GM19324 (cell line): ENCODE results near the gene TDRD15.
"Not testable (repeated sequence)": the region's sequence is repeated elsewhere in the genome, so short reads cannot be mapped to it uniquely, and the experiment has no call there.

ENCODE experiments used
- ATAC-seq: cut with Tn5 transposase; IDR thresholded peaks from one replicate; pipeline ENCODE4 v1.9.1; 2021; ENCODE audit warnings: mild to moderate bottlenecking, moderate library complexity; ENCODE audit not compliant: unreplicated experiment, low FRiP score

The TDRD15 gene

GRCh38 chr2:21142149-21142548 is 18.4 kb downstream of the TDRD15 start:
- no peak for ATAC-seq

- no peak for ATAC-seq
Observed at GRCh38 chr2:21146638-21147037, 22.9 kb downstream of the TDRD15 start.

- no peak for ATAC-seq
Observed at GRCh38 chr2:21148718-21149117, 24.9 kb downstream of the TDRD15 start.

GRCh38 chr2:21151234-21151633 is 27.5 kb downstream of the TDRD15 start:
- ATAC-seq: not testable (repeated sequence)

- no peak for ATAC-seq
Observed at GRCh38 chr2:21155365-21156136, 31.8 kb downstream of the TDRD15 start.

GRCh38 chr2:21161122-21161521 is 37.4 kb downstream of the TDRD15 start:
- ATAC-seq: no peak

GRCh38 chr2:21161832-21162614 is 38.3 kb downstream of the TDRD15 start:
- no peak for ATAC-seq

- ATAC-seq: no peak
Observed at GRCh38 chr2:21162615-21162878, 38.8 kb downstream of the TDRD15 start.

GRCh38 chr2:21163213-21163612 is 39.4 kb downstream of the TDRD15 start:
- no peak for ATAC-seq

GRCh38 chr2:21165350-21165749 is 41.6 kb downstream of the TDRD15 start:
- no peak for ATAC-seq

GRCh38 chr2:21175895-21176646 is 52.3 kb downstream of the TDRD15 start:
- no peak for ATAC-seq

- no peak for ATAC-seq
Observed at GRCh38 chr2:21181957-21182356, 58.2 kb downstream of the TDRD15 start.

- no peak for ATAC-seq
Observed at GRCh38 chr2:21183306-21183705, 59.5 kb downstream of the TDRD15 start.

GRCh38 chr2:21183726-21184125 is 60.0 kb downstream of the TDRD15 start:
- ATAC-seq: no peak

GRCh38 chr2:21191535-21191934 is 67.8 kb downstream of the TDRD15 start:
- ATAC-seq: no peak
